GM12878 (cell line): ENCODE results near the gene MLPH. TPM values are rescaled to one million over a fixed set of nuclear protein-coding genes. Genes with fewer than 3 reads are reported as not detected.

Experiments used
- ATAC-seq: fragments of 200-7000 bp; cut with Tn5 transposase; 3 replicates; pipeline ENCODE4 v1.9.1; 2020; ENCODE audit warnings: mild to moderate bottlenecking, moderate library complexity
- BruUV-seq: library from RNA; stranded (reverse); fragments of 400-500 nt; replicated peaks from 2 replicates; lab custom pipeline; 2021; lab: Mats Ljungman, UMichigan
- CTCF ChIA-PET: fragments of 300-600 bp; sonication (Branson Sonifier 250); formaldehyde crosslinking; extraction: SDS; loops from one replicate; lab custom pipeline; 2021; ENCODE audit warnings: inconsistent platforms; lab: Yijun Ruan, JAX
- POLR2A ChIA-PET: fragments of 350-600 bp; formaldehyde crosslinking; extraction: SDS; loops from one replicate; lab custom pipeline; 2021; ENCODE audit warnings: inconsistent platforms; lab: Charles Lee
- RAD21 ChIA-PET: fragments of 300-600 bp; sonication (Branson Sonifier 250); formaldehyde crosslinking; loops from one replicate; lab custom pipeline; 2023; ENCODE audit warnings: antibody characterized with exemption; ENCODE audit not compliant: unreplicated experiment; lab: Charles Lee
- SMC1A ChIA-PET: fragments of 300-600 bp; sonication (Branson Sonifier 250); formaldehyde crosslinking; loops from one replicate; lab custom pipeline; 2023; ENCODE audit not compliant: unreplicated experiment, uncharacterized antibody; lab: Charles Lee
- DNase-seq: peaks from one replicate; pipeline ENCODE4 v3.0.0-alpha.2; 2011; ENCODE audit warnings: low read depth, low spot score
- FAIRE-seq: peaks from 3 replicates; lab custom pipeline; 2011; peaks lifted over from hg19 to GRCh38; lab: Jason Lieb, UNC
- H2AFZ ChIP-seq: 2 replicates; pipeline ENCODE4 v1.6.0; 2011; ENCODE audit warnings: low read depth, low read length, control low read depth; ENCODE audit not compliant: control insufficient read depth
- H3K27ac ChIP-seq: 2 replicates; pipeline ENCODE4 v1.5.1; 2011; ENCODE audit warnings: control low read depth; ENCODE audit not compliant: control insufficient read depth, insufficient read depth
- H3K27me3 ChIP-seq, 2 experiments: replicated peaks in 1 of 2; 2 replicates each; pipeline versions ENCODE4 v1.6.0 to v1.6.1; 2011; ENCODE audit warnings: low read length in 1 of 2; ENCODE audit not compliant: control insufficient read depth in 2 of 2, insufficient read depth in 2 of 2
- H3K36me3 ChIP-seq, 2 experiments: 2 replicates each; pipeline ENCODE4 v1.5.1; 2011; ENCODE audit warnings: low read length in 1 of 2; ENCODE audit not compliant: control insufficient read depth in 2 of 2, insufficient read depth in 2 of 2
- H3K4me1 ChIP-seq: 2 replicates; pipeline ENCODE4 v1.6.1; 2011; ENCODE audit warnings: mild to moderate bottlenecking, low read length, moderate library complexity, mixed read lengths; ENCODE audit not compliant: control insufficient read depth, insufficient read depth
- H3K4me2 ChIP-seq: 2 replicates; pipeline ENCODE4 v1.6.0; 2011; ENCODE audit warnings: control low read depth; ENCODE audit not compliant: control insufficient read depth, insufficient read depth
- H3K4me3 ChIP-seq: fragments of 200-600 bp; sonication (generic); 2 replicates; pipeline ENCODE4 v1.5.1; 2016
- H3K79me2 ChIP-seq: 2 replicates; pipeline ENCODE4 v1.6.0; 2011; ENCODE audit warnings: low read length; ENCODE audit not compliant: control insufficient read depth, insufficient read depth
- H3K9ac ChIP-seq: 2 replicates; pipeline ENCODE4 v1.8.0; 2011; ENCODE audit warnings: low read length, control low read depth, mixed read lengths; ENCODE audit not compliant: control insufficient read depth, insufficient read depth
- H3K9me3 ChIP-seq: replicated peaks from 3 replicates; pipeline ENCODE4 v1.5.1; 2011; ENCODE audit warnings: mild to moderate bottlenecking, low read length; ENCODE audit not compliant: control insufficient read depth, insufficient read depth
- H4K20me1 ChIP-seq: 2 replicates; pipeline ENCODE4 v1.6.0; 2011; ENCODE audit not compliant: control insufficient read depth, insufficient read depth
- ASH2L ChIP-seq: fragments of 300-600, 200-600 bp; sonication (generic); IDR thresholded peaks from 2 replicates; pipeline ENCODE4 v1.6.1; 2017; ENCODE audit warnings: low read depth, mild to moderate bottlenecking, borderline replicate concordance
- CHD4 ChIP-seq: fragments of 200-600 bp; sonication (generic); IDR thresholded peaks from 2 replicates; pipeline ENCODE4 v1.6.1; 2016; ENCODE audit warnings: mild to moderate bottlenecking
- DPF2 ChIP-seq: fragments of 450-650 bp; IDR thresholded peaks from 2 replicates; pipeline ENCODE4 v1.6.1; 2017; ENCODE audit warnings: mild to moderate bottlenecking
- ETV6 ChIP-seq, 2 experiments: fragments of 450-650 bp in 1 of 2; IDR thresholded peaks in 1 of 2; conservative IDR thresholded peaks in 1 of 2; 2 replicates each; pipeline ENCODE4 v1.6.1; 2014; ENCODE audit warnings: antibody characterized with exemption in 1 of 2, borderline replicate concordance in 1 of 2, low read depth in 1 of 2, mild to moderate bottlenecking in 1 of 2, moderate library complexity in 1 of 2
- FOXK2 ChIP-seq: fragments of 450-650 bp; IDR thresholded peaks from 2 replicates; pipeline ENCODE4 v1.6.1; 2017; ENCODE audit warnings: mild to moderate bottlenecking, moderate library complexity
- GABPA ChIP-seq: IDR thresholded peaks from 2 replicates; pipeline ENCODE4 v1.6.1; 2014; ENCODE audit warnings: antibody characterized with exemption, low read depth, mild to moderate bottlenecking, inconsistent platforms
- PAX8 ChIP-seq: fragments of 450-650 bp; IDR thresholded peaks from 2 replicates; pipeline ENCODE4 v1.6.1; 2017; ENCODE audit warnings: mild to moderate bottlenecking, moderate library complexity
- SMAD1 ChIP-seq: fragments of 450-650 bp; IDR thresholded peaks from 2 replicates; pipeline ENCODE4 v1.6.1; 2018; ENCODE audit warnings: mild to moderate bottlenecking, low read depth; ENCODE audit not compliant: partially characterized antibody
- SMAD5 ChIP-seq: IDR thresholded peaks from 2 replicates; pipeline ENCODE4 v1.6.1; 2016; ENCODE audit warnings: antibody characterized with exemption, low read depth
- SREBF1 ChIP-seq: IDR thresholded peaks from 2 replicates; pipeline ENCODE4 v1.6.1; 2012; ENCODE audit warnings: mild to moderate bottlenecking, low read length
- STAT1 ChIP-seq: fragments of 450-650 bp; conservative IDR thresholded peaks from 2 replicates; pipeline ENCODE4 v1.6.1; 2014; ENCODE audit warnings: antibody characterized with exemption, mild to moderate bottlenecking
- TCF12 ChIP-seq: IDR thresholded peaks from 2 replicates; pipeline ENCODE4 v1.6.1; 2011; ENCODE audit warnings: low read depth, mild to moderate bottlenecking, low read length
- ZBED1 ChIP-seq: IDR thresholded peaks from 2 replicates; pipeline ENCODE4 v1.6.1; 2016; ENCODE audit warnings: borderline replicate concordance
- ZNF207 ChIP-seq: fragments of 450-650 bp; IDR thresholded peaks from 2 replicates; pipeline ENCODE4 v1.6.1; 2014; ENCODE audit warnings: antibody characterized with exemption, mild to moderate bottlenecking, borderline replicate concordance
- ZNF24 ChIP-seq: fragments of 450-650 bp; IDR thresholded peaks from 2 replicates; pipeline ENCODE4 v1.6.1; 2017; ENCODE audit warnings: antibody characterized with exemption, mild to moderate bottlenecking
- ZNF274 ChIP-seq: IDR thresholded peaks from one replicate; pipeline ENCODE4 v1.8.0; 2011; ENCODE audit not compliant: insufficient read length, insufficient read depth
- WGBS: methylation state at CpG from one replicate; pipeline ENCODE4 v1.1.6; 2016; ENCODE audit warnings: low lambda C conversion rate; ENCODE audit not compliant: insufficient replicate concordance, insufficient coverage; ENCODE audit errors: missing lambda C conversion rate; 5-methylcytosine and 5-hydroxymethylcytosine counted together
- in situ Hi-C: fragments of 300-500 bp; cut with MboI; formaldehyde crosslinking; loops from 9 replicates; pipeline ENCODE4 v1.14.3; 2018; ENCODE audit warnings: mixed read lengths
- intact Hi-C: fragments of 100-400 bp; cut with micrococcal nuclease; formaldehyde crosslinking; loops from one replicate; pipeline ENCODE4 v1.14.2; 2022; ENCODE audit not compliant: unreplicated experiment
- polyA plus RNA-seq, 11 experiments: library from polyadenylated mRNA; depleted of rRNA in 4 of 11; unstranded in 6 of 11; stranded (reverse) in 5 of 11; fragments of >200 nt; fragmentation: Nextera tagmentation in 4 of 11; fragmentation: Illumina TruSeq in 1 of 11; extraction: Ambion mirVana in 4 of 11; extraction: Trizol in 1 of 11; gene quantifications; 1 replicate in 1 of 11; 2 replicates in 10 of 11; pipeline versions ENCODE4 v1.2.1 to v1.2.3, GENCODE V29; 2011 to 2016; ENCODE audit warnings: inconsistent platforms in 2 of 11, missing spikeins in 2 of 11, low read depth in 1 of 11
- total RNA-seq, 4 experiments: library from RNA; depleted of rRNA in 3 of 4; stranded (reverse); fragments of >200 nt in 3 of 4; fragmentation: Illumina TruSeq in 1 of 4; extraction: Trizol in 1 of 4; gene quantifications; 2 replicates each; pipeline versions ENCODE4 v1.2.1 to v1.2.3, GENCODE V29; 2013 to 2021
- TF ChIP-seq, protein P1 (sequence below): IDR thresholded peaks from 2 replicates; pipeline ENCODE4 v1.6.1; 2012; ENCODE audit warnings: low read depth, low read length, improper control_type of control experiment
- TF ChIP-seq, protein P2 (sequence below): fragments of 450-650 bp; IDR thresholded peaks from 2 replicates; pipeline ENCODE4 v1.6.1; 2016; ENCODE audit warnings: mild to moderate bottlenecking, moderate library complexity, borderline replicate concordance
- TF ChIP-seq, protein P3 (sequence below): fragments of 450-650 bp; IDR thresholded peaks from 2 replicates; pipeline ENCODE4 v1.6.1; 2016; ENCODE audit warnings: mild to moderate bottlenecking

MLPH gene
- total and polyA plus RNA-seq, 10 of the 15 experiments (the other 5 are each of a cell fraction or from before 2014, with no cell fraction given), result 0.16 to 0.85 TPM; not detected in 8

DNA sequence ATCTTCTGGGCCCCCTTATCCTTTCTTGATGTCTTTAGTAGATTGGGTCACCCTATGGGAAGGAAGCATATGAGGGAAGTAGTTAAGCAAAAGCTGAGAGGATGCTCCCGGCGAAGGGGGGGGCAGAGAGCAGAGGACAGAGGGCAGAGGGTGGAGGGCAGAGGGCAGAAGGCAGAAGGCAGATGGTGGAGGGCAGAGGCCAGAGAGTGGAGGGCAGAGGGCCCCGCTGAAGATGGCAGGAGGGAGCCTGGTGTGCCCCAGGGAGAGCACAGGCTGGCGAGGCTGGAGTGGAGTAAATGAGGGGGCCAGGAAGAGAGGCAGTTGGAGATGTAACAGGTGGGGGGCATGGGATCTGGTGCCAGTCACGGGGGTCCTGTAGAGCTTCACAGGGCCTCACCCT is 7.0 kb downstream of the MLPH start:
- SMC1A ChIA-PET, result no interaction called here
- CTCF ChIA-PET, result no interaction called here

More for the DNA sequence above, 7.0 kb downstream of the MLPH start:
- H3K9me3 ChIP-seq, result peaks cover 14% of the 10 kb centered on the region
- no peaks in the 10 kb centered on the region for H3K36me3 ChIP-seq
- no TSS peak for BruUV-seq
- H3K27me3 ChIP-seq, result no peaks in the 10 kb centered on the region; a peak in 1 of 4 replicates
- H3K4me2 ChIP-seq, result no peak overlapping the region
- H2AFZ ChIP-seq, result no peak overlapping the region
- ATAC-seq, result no peak
- H3K4me1 ChIP-seq, result no peaks in the 10 kb centered on the region
- no peak for FAIRE-seq
- TF ChIP-seq, protein P1, sequence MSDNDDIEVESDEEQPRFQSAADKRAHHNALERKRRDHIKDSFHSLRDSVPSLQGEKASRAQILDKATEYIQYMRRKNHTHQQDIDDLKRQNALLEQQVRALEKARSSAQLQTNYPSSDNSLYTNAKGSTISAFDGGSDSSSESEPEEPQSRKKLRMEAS, result no peak
- TF ChIP-seq CHD4 (no peak), ZNF207 (no peak), DPF2 (no peak), ZNF274 (no peak), STAT1 (no peak), GABPA (no peak), PAX8 (no peak), FOXK2 (no peak), ZNF24 (no peak), SMAD5 (no peak), ASH2L (no peak), TCF12 (no peak), SREBF1 (no peak), ETV6 (conservative IDR thresholded peaks at IDR 0.05 in 1 of 2, IDR thresholded peaks at IDR 0.05 in 1 of 2; ENCODE audit: borderline replicate concordance in 1 of 2, low read depth in 1 of 2) (no peak), SMAD1 (no peak), ZBED1 (no peak)
- TF ChIP-seq, protein P2, sequence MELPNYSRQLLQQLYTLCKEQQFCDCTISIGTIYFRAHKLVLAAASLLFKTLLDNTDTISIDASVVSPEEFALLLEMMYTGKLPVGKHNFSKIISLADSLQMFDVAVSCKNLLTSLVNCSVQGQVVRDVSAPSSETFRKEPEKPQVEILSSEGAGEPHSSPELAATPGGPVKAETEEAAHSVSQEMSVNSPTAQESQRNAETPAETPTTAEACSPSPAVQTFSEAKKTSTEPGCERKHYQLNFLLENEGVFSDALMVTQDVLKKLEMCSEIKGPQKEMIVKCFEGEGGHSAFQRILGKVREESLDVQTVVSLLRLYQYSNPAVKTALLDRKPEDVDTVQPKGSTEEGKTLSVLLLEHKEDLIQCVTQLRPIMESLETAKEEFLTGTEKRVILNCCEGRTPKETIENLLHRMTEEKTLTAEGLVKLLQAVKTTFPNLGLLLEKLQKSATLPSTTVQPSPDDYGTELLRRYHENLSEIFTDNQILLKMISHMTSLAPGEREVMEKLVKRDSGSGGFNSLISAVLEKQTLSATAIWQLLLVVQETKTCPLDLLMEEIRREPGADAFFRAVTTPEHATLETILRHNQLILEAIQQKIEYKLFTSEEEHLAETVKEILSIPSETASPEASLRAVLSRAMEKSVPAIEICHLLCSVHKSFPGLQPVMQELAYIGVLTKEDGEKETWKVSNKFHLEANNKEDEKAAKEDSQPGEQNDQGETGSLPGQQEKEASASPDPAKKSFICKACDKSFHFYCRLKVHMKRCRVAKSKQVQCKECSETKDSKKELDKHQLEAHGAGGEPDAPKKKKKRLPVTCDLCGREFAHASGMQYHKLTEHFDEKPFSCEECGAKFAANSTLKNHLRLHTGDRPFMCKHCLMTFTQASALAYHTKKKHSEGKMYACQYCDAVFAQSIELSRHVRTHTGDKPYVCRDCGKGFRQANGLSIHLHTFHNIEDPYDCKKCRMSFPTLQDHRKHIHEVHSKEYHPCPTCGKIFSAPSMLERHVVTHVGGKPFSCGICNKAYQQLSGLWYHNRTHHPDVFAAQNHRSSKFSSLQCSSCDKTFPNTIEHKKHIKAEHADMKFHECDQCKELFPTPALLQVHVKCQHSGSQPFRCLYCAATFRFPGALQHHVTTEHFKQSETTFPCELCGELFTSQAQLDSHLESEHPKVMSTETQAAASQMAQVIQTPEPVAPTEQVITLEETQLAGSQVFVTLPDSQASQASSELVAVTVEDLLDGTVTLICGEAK, result no peak
- TF ChIP-seq, protein P3, sequence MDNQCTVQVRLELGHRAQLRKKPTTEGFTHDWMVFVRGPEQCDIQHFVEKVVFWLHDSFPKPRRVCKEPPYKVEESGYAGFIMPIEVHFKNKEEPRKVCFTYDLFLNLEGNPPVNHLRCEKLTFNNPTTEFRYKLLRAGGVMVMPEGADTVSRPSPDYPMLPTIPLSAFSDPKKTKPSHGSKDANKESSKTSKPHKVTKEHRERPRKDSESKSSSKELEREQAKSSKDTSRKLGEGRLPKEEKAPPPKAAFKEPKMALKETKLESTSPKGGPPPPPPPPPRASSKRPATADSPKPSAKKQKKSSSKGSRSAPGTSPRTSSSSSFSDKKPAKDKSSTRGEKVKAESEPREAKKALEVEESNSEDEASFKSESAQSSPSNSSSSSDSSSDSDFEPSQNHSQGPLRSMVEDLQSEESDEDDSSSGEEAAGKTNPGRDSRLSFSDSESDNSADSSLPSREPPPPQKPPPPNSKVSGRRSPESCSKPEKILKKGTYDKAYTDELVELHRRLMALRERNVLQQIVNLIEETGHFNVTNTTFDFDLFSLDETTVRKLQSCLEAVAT, result no peak
- H3K27ac ChIP-seq, result no peak overlapping the region
- DNase-seq, result no peak
- H3K79me2 ChIP-seq, result no peaks in the 10 kb centered on the region
- H3K4me3 ChIP-seq, result no peak overlapping the region
- RAD21 ChIA-PET, result no interaction called here
- in situ Hi-C loops (no loop called here), intact Hi-C loops (no loop called here)
- no peaks in the 10 kb centered on the region for H4K20me1 ChIP-seq
- 7% methylated on average over 5 of the region's 5 CpGs for WGBS
- POLR2A ChIA-PET, result no interaction called here
- no peak overlapping the region for H3K9ac ChIP-seq
